Measurements from ENCODE around the gene TALDO1. TPM values are rescaled to one million over a fixed set of nuclear protein-coding genes. Genes with fewer than 3 reads are reported as not detected.

Gene TALDO1
- 100 to 1,000 TPM; 102 to 184 (median 150) TPM for total RNA-seq
- long read RNA-seq, transcript TALDO1-201 (8 exons, 1,346 nt): major isoform, 43 of 49 reads
- long read RNA-seq, partial matches to known transcripts: 4 of 49 reads
- long read RNA-seq, other reads (novel, unspliced or antisense): 1 of 49 reads

GRCh38 chr11:747158-748006 is at the start of gene TALDO1:
Gene TALDO1, plus strand, starts transcription at chr11:747464. Its CDS starts 18 bp downstream, at chr11:747482.
- intact Hi-C loops (cut with DNase I): no loop called here
- peak; percentile 70 for TF ChIP-seq POLR2A (IDR thresholded peaks at IDR 0.05)
- TF ChIP-seq, protein P1, sequence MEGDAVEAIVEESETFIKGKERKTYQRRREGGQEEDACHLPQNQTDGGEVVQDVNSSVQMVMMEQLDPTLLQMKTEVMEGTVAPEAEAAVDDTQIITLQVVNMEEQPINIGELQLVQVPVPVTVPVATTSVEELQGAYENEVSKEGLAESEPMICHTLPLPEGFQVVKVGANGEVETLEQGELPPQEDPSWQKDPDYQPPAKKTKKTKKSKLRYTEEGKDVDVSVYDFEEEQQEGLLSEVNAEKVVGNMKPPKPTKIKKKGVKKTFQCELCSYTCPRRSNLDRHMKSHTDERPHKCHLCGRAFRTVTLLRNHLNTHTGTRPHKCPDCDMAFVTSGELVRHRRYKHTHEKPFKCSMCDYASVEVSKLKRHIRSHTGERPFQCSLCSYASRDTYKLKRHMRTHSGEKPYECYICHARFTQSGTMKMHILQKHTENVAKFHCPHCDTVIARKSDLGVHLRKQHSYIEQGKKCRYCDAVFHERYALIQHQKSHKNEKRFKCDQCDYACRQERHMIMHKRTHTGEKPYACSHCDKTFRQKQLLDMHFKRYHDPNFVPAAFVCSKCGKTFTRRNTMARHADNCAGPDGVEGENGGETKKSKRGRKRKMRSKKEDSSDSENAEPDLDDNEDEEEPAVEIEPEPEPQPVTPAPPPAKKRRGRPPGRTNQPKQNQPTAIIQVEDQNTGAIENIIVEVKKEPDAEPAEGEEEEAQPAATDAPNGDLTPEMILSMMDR (IDR thresholded peaks at IDR 0.05): peak in 3 of 4 donors; percentile 14 to 35 (median 20)
- ATAC-seq (peak; percentile 97 to 99 (median 98)), DNase-seq (peak; percentile 95)
- Histone ChIP-seq H3K9me3 (no peaks in the 10 kb centered on the region), H3K36me3 (no peaks in the 10 kb centered on the region), H3K4me3 (peak within 1 kb of the TSS; percentile 97 to 99 (median 97)), H3K27me3 (no peaks in the 10 kb centered on the region), H3K4me1 (peaks cover 0 to 26% (median 5%) of the 10 kb centered on the region in 4 donors), H3K27ac (peak within 1 kb of the TSS; percentile 67 to 90 (median 75))
- 3% methylated on average over 16 of the region's 112 CpGs for WGBS (ENCODE audit: insufficient coverage, low coverage, low lambda C conversion rate, missing lambda C conversion rate)

DNA sequence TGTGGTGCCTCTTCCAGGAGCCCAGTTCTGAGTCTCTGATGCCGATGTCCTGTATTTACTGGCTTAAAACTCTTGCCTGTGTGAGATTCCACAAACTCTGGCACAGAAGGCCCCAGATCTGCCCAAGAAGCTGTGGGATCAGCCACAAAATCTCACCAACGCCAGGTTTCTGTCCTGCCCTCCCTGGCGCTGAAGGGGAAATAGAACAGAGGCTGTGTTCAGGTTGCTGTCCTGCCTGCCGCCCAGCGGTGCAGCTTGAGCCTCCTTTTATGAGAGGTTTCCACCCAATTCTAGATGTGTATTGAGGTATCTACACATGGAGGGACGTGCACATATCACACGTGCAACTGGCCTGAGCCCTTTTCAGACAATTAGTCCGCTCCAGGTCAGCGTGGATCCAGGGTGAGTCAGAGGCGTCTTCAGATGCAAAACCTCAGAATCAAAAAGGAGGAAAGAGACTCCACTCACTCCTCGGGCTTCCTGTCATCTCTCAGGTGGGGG is 49.4 kb upstream of the TALDO1 start:
- WGBS (ENCODE audit: insufficient coverage, low coverage, low lambda C conversion rate, missing lambda C conversion rate): 74% methylated on average over 8 of the region's 11 CpGs
- H3K4me1 ChIP-seq: peaks cover 0 to 33% (median 11%) of the 10 kb centered on the region in 4 donors
- no peak for ATAC-seq
- H3K27ac ChIP-seq: peak overlapping the region in 1 of 3 donors; percentile 100
- H3K4me3 ChIP-seq: no peak overlapping the region
- H3K36me3 ChIP-seq: no peaks in the 10 kb centered on the region
- TF ChIP-seq, protein P1 (IDR thresholded peaks at IDR 0.05): no peak
- no peak for TF ChIP-seq POLR2A (IDR thresholded peaks at IDR 0.05)
- H3K27me3 ChIP-seq: no peaks in the 10 kb centered on the region
- no peaks in the 10 kb centered on the region for H3K9me3 ChIP-seq
- no peak for DNase-seq
- intact Hi-C loops (cut with DNase I): no loop called here

- Histone ChIP-seq H3K27ac (no peak overlapping the region), H3K9me3 (no peaks in the 10 kb centered on the region), H3K4me3 (no peak overlapping the region), H3K27me3 (no peaks in the 10 kb centered on the region), H3K36me3 (no peaks in the 10 kb centered on the region), H3K4me1 (peaks cover 0 to 40% (median 13%) of the 10 kb centered on the region in 4 donors)
- ATAC-seq (no peak), DNase-seq (no peak)
- intact Hi-C loops (cut with DNase I): no loop called here
- WGBS (ENCODE audit: insufficient coverage, low coverage, low lambda C conversion rate, missing lambda C conversion rate): 85% methylated on average over 6 of the region's 17 CpGs
- TF ChIP-seq POLR2A (IDR thresholded peaks at IDR 0.05): no peak
- TF ChIP-seq, protein P1 (IDR thresholded peaks at IDR 0.05): no peak
Observed at GRCh38 chr11:698493-699115, 48.7 kb upstream of the TALDO1 start.

DNA sequence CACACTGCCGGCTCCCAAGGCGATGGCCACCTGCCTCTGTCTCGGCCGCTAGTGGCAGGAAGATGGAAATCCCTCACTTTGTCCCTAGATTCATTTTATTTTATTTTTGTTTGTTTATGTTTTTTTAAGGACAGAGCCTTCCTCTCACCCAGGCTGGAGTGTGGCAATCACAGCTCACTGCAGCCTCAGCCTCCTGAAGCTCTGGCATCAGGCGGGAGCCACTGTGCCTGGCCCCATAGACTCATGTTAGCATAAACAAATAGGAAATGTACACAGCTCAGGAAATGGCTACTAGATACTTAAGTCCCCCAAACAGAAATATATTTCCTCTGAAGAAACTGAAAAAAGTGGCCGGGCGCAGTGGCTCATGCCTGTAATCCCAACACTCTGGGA is 48.2 kb upstream of the TALDO1 start:
- no peak overlapping the region for H3K27ac ChIP-seq
- H3K9me3 ChIP-seq: no peaks in the 10 kb centered on the region
- no peak for DNase-seq
- no peak overlapping the region for H3K4me3 ChIP-seq
- TF ChIP-seq, protein P1 (IDR thresholded peaks at IDR 0.05): no peak
- no peak for TF ChIP-seq POLR2A (IDR thresholded peaks at IDR 0.05)
- no peaks in the 10 kb centered on the region for H3K36me3 ChIP-seq
- intact Hi-C loops (cut with DNase I): no loop called here
- 92% methylated on average over 5 of the region's 7 CpGs for WGBS (ENCODE audit: insufficient coverage, low coverage, low lambda C conversion rate, missing lambda C conversion rate)
- H3K4me1 ChIP-seq: peaks cover 0 to 42% (median 14%) of the 10 kb centered on the region in 4 donors
- no peak for ATAC-seq
- no peaks in the 10 kb centered on the region for H3K27me3 ChIP-seq
